HPDE6-E6E7 (cell line): Measurements from ENCODE around the gene NHSL2.

Experiments used
- DNase-seq: peaks from one replicate; pipeline ENCODE4 v3.0.0; 2011; ENCODE audit warnings: missing footprints; ENCODE audit errors: extremely low spot score

NHSL2 gene

DNA sequence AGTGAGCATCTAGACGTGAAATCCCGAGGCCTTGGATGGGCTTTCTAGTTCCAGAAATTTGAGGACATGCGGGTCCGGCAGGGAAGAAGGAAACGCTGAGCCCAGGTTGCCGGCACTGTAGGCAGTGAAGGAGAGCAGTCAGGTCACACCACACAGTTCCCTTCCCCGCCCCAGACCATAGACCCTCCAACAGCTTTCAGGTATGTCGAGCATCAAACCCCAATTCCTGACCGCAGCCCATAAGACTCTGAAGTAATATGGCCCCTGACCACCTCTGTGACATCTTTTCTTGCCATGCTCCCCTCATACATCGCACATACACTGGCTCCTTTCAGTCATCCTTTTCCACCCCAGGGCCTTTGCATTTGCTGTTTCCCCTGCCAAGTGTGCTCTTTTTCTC lies 198.0 kb downstream of the NHSL2 start:
- DNase-seq, result no peak

DNA sequence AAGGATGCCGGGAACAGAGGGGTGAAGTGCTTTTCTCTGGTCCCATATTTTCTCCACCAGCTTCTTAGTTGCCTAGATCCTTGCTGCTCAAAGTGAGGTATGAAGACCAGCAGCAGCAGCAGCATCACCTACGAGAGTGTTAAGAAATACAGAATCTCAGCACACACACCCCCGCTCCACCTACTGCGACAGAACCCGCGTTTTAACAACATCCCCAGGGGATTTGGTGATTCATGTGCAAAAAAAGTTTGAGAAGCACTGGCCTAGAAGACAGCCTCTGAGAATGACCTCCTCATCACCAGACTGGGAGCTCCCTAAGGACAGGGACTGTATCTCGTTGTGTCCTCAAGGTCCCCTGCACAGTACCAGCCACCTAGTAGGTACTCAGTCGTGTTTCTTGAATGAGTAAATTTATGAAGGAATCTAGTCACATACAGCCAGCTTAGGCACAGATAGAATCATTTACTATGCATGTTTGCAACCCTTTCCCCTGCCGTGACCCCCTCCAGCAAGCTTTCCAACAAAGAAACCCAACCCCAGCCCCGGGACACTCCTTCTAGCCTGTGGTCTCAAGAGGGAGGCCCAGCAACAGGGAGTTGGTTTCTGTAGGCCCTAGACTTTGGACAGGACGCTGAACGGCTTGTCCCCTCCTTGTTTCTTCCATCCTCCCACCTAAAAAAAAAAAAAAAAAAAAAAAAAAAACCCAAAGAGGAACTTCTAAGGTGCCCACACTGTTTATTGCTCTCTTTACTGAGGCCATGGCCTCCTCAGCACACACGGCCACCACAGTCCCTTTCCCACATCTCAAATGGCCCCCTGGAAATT lies 199.6 kb downstream of the NHSL2 start:
- DNase-seq, result no peak

DNA sequence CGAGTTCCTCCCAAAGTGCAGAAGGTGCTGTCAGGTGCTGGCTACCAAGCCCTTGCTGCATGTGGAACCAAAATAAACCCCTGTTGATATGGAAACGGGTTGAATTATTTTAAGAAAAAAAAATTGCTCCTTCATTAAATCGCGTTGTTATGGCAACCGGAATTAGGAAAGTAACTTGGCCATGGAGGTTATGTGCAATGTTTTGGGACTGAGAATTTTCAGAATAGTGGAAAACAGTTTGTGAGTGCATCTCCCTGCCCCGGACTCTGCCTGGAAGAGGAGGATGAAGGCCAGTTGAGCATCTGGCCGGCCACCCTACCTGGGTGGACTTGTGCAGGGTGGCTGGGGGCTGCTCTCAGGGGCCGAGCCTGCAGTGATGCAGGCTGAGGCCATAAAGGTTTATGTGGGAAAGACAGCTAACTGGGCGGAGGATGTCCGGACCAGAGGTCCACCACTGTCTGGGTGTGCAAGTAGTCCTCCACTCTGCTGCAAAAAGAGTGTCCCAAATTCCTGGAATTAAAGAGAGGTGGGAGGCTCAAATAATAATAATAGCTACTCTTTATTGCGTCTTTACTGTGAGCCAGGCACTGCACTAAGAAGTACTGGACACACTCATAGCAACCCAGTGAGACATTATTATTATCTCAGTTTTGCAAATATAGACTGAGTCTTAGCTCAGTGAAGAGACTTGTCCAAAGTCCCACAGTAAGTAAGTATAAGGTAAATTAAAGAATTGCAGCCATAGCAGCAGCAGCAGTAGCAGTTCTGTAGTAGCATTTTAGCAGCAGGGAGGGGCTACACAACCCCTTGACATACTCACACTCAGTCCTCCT lies 200.4 kb downstream of the NHSL2 start:
- no peak for DNase-seq

DNA sequence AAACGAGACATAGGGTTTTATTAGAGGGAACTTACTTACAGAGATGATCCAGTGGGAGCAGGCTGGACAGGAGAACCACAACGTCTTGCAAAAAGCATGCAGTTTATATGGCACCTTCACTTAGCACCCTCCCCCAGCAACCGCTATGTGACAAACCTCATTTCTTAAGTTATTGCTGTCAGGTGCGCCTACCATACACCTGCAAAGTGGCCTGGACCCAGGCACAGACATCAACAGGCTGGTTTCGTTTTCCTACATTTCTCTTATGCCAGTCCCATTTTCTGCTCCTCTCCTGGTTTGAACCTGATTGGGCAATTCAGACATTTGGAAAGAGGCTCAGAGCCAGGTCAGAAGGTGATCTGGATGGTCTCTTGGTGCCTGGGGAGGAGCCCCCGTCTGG lies 202.8 kb downstream of the NHSL2 start:
- no peak for DNase-seq

DNA sequence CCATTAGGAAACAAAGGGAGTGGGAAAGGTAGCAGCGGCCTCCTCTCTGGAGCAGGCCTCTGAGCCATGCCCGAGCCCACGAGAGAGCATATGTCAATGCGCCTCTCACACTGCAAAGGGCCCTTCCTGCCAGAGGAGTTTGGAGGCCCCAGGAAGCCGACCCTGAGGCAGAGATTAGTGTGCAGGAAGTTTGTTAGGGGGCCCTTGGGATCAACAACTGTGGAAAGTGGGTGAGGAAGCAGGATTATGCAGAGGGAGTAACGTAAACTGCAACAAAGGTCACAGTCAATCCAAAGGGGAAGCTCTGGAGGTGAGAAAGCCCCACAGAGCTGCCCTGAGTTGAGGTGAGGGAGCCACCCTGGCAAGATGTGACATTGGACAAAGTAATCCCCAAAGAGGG lies 203.7 kb downstream of the NHSL2 start:
- DNase-seq, result no peak

DNA sequence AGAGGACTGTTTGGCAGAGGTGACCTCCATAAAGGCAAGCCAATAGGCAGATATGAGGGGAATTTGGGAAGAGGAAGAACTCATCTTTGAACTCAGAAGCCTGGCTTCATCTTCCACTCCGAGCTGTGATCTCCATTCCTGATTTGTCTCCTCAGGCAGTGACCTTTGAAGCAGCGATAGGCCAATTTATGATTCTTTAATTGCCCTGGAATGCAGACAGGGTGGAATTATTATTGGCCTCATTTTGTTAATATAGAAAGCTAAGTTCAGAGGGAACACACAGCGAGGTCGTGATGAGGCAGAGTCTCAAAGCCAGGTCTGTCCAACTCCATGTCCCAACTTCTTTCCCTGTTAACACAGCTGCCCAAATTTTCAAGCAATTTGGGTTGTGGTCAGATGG lies 204.2 kb downstream of the NHSL2 start:
- no peak for DNase-seq

DNA sequence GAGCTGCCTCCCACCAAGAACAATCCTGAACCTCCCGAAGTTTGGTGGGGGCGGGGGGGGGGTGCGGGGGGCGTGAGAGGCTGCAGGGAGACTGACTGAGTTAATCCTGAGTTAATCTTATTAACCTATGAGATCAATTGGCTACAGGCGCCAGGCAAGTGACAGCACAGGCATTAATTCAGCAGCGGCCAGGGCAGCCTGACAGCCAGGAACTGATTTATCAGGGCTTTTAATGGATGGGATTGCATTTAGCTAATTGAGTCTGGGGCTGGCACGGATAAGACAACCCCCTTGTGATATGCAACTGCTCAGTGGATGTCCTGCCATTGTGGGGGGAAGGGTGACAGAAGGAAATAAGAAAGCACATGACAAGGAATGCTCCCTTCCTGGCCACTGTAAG lies 204.7 kb downstream of the NHSL2 start:
- no peak for DNase-seq

DNA sequence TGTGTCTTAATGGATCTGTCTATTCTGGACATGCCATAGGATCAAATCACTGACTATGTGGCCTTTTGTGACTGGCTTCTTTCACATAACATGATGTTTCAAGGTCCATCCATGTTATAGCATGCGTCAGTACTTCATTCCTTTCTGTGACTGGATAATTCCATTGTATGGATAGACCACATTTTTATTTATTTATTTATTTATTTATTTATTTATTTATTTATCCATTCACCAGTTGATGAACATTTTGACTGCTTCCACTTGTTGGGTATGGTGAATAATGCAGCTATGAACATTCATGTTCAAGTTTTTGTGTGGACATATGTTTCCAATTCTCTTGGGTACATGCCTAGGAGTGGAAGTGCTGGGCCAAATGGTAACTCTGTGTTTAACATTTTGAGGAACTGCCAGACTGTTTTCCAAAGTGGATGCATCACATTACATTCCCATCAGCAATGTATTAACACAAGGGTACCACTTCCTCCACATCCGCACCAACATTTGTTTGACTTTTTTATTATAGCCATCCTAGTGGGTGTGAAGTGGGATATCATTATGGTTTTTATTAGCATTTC lies 207.1 kb downstream of the NHSL2 start:
- no peak for DNase-seq

DNA sequence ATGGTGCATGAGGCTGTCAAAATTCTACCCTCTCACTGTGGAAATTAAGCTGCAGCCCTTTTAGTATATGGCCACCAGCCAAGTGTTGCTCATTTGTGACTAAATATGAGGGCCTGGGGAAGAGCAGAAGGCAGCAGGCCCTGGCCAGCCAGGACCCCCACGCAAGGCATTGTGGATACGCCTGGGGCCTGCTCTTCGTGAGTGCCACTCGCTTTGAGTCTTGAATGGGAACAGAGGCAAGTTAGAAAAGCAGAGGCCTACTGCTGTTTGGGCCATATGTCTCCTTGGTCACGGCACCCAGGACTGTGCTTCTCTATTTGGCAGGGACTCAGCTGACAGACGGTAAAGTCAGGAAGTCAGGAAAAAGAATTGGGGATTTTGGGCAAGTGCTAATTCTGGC lies 210.2 kb downstream of the NHSL2 start:
- no peak for DNase-seq

DNA sequence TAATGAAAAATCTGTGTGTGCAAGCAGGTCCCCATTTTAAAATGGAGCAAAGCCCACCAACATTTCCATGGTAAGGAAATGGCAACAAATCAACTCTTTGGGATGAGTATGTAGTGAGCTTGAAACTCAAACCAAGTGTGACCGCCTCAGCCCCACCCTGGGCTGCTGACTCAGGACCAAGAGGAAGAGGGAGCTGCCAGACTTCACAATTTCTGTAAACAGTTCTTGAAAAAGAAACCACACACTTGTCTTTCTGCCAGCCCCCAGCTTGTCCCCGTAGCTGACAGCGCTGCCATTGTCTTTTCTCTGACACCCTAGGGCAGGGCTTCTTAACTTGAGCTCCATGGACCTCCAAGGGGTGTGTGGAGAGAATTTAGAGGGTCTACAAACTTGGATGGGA lies 210.7 kb downstream of the NHSL2 start:
- no peak for DNase-seq

DNA sequence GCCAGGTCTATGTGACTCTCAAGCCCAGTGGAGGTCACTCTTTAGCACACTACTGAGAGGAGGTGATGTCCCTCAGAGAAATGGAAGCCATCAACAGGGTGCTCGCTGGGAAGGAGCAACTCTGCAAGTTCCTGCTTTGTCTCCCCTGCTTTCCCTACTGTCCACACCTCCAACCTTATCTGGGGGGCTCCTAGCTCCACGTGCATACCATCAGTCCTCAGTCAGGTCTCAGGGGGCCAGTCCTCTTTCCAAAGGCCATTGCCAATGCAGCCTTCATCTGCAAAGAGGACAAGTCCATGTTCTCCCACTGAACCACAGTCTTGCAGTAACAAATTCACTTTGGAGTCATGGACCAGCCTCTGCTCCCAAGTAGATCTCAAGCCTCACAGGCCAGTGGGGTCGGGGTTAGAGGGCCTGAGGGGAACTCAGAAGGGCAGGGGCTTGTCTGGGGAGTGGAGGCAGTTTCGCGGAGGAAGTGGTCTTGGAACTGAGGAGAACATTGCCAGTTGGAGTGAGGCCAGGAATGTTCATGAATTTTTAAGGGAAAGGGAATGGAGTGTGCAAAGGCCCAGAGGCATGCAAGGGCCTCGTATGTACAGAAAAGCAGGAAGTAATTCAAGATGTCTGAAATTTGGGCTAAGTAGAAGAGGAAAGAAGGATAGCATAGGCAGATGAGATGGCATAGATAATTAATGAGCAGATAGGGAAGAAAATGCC lies 212.1 kb downstream of the NHSL2 start:
- DNase-seq, result no peak

DNA sequence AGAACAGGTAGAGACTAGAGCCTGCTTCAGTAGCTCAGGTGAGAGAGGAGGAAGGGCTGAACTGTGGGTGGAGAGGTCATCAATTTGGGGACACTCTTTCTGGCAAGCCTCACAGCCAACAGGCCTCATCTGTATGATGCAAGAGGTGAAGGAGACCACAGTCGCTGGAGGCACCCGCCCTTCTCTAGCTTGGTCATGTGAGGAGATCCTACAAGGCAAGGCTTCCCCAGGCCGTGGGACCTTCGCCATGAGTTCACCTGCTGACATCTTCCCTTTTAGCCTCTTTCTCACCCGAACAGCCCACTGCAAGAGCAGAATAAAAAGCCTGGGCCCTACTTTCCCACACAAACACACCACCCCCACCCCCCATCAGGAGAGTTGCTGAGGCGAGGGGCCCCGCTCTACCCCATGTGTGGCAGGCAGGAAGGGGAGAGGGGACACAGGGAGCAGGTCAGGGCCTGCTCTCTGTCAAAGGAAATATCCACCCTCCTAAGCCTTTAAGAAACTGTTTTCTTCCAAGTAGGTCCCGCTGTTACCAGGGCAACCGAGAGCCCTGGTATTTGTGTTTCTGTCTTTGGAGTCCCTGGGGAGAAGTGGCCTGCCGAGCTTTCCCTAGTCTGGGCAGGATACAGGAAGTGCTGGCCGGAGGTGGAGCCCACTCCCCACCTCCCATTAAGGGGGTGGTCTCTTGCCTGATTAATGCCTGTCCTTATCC lies 213.0 kb downstream of the NHSL2 start:
- DNase-seq, result no peak

DNA sequence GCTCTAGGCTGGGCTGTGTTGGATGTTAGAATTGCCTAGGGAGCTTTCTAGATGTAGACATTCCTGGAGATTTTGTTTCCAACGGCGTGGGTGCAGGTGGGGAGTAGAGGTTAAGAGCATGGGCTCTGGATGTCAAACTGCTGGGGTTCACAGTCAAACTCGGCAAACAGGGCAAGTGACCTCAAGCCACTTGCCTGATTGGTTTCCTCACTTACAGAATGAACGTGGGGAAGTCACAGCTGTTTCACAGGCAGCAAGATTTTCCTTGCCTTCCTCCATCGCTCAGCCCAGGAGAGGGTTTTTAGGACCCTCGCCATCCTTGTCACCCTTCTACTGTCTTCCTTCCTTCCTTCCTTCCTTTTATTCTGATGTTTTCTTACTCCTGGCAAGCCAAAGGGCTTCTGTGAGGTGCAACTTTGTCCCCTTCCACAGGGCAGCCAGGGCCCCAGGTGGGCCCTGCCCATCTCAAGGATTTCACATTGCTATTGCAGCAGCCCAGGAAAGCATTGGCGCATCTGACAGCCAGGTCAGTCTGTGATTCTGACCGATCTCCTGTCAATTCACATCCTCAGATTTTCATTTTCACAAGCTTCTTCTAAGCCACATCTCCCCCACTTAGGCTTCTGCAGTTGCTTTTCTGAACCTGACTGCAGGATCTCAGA lies 214.0 kb downstream of the NHSL2 start:
- DNase-seq, result no peak

DNA sequence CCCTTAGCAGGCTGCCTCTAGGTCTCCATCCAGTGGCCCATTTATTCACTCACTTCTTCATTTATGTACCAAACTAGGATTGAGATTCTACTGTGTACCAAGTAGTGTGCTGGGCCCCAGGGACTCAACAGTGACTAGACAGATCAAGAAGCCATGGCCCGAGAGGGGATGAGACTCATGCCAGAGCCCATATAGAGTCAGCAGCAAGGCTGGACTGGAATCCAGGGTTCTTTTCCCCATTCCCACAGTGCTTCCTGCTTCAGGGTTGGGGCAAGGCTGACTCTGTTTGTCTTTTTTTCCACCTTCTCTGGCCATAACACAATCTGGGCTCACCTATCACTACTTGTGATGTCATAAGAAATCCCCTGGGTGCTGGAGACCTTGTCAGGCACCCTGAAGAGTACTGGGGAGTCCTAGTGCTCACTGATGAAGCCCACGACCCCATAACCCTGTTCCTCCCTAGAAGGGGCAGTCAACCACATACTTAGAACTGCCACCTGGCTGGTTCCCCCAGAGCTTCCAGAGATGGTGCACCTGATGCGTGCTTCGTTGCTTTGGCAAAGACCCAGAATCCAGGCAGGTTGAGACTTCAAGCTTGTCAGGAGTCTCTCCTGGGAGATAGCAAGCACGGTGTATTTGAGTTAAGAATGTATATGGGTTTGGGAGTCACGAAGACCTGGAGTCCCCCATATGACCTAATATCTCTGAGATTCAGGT lies 214.8 kb downstream of the NHSL2 start:
- no peak for DNase-seq

DNA sequence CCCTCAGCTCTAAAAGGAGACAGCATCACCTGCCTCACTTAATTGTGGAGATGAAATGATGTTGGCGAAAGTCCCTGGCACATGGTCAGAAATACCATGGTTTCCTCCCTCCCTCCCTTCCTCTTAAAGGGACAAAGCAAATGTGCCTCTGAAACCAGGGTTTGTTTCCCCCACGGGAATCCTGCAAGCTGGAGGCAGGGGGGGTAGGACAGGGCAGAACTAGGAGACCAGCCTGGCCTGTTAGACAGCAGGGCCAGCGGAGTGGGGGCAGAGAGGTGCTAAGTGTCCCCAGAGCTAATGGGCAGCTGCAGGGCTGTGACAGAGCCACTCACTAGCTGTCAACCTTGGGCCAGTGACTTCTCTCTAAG lies 215.4 kb downstream of the NHSL2 start:
- no peak for DNase-seq

DNA sequence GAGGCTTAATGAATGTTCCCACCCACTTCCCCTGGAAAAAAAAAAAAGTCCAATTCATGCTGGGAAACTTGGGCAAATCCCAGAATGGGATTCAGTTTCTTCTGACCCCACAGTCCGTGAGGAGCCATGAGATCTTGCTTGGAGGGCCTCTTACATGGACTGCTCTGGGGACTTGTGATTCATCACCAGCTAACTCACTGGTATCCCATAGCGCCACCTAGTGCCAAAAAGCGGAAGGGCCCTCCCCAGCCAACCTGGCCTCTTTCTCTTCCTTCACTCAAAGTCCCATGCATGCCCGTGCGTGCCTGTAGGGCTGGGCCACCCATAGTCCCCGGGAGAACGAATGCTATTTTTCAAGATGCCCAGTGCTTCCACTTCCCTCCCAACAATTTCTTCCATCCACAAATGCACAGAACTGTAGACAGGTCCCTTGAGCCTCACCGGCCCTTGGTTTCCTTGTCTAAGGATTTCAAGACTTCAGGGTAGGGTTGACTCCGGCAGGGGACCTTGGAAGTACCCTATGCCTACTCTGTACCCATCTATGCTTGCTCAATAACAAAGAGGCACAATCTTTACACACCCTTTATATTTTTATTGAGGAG lies 216.0 kb downstream of the NHSL2 start:
- peak; percentile 80 for DNase-seq

DNA sequence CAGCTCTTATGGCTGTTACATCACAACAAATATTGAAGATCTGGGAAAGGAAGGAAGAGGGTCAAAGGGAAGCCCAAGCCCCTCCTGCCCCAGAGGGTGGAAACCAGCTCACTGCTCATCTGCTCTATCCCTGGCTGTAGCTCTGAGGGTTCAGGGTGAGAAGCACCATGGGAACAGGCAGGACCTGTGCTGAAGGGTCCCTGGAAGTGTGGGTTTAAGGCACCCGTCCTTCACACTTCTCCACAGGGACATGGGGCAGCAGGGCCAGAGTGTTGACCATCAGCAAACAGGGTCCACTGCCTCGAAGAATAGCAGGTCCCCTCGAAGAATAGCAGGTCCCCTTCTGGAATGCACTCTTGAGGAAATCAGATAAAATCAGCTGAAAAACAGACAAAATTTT lies 216.7 kb downstream of the NHSL2 start:
- DNase-seq, result no peak

DNA sequence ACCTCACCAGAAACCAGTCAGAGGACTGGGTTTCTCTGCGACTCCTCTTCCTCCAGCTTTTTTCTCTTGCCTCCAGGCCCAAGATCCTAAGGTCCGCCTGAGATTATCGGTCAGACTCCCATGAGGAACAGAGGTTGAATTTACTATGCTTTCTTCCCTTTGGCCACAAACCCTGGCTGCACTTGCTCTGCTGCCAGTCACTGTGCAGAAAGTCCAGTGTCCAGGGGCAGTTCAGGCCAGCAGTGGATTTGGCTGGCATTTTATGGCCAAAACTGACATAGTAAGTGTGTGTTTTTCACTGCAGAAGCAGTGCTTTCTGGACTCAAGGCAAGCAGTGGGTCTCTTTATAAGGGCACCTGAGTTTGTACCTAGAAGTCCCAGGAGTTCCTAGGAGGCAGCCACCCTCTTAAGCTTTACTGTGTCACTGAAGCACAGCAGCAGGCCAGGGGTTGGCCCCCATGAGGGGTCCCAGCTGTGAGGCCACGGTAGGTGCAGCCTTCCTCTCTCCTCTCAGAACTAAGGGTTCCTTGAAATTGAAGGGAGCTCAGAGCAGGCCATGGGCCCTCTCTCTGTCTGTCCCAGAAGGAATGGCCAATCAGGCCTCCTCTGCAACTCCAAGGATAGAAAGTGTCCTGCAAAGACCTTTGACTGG lies 217.7 kb downstream of the NHSL2 start:
- no peak for DNase-seq

DNA sequence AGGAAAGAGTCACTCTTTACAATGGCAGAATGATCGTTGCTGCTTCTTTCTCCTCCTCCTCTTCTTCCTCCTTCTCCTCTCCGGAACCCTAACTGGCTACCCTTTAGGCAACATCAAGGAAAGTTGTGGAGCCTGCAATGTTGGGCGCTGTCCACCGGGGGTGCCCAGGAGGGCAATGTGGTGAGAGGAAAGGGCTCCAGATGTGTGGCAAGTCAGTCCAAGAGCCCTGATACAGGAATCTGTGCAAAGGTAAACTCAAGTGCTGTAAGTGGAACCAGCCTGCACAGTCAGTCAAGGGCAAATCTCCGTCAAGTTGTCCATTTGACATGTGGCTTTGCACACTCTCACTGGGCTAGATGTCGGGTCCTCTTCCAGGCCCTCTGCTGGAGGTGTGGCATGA lies 218.2 kb downstream of the NHSL2 start:
- no peak for DNase-seq
